Activated CD4-positive, alpha-beta memory T cell treated with anti-CD3 and anti-CD28 coated beads, Interleukin-2, amount 10 ng/mL, durations not matched to agents 7 days and 5 days (primary cell): ENCODE data around the gene HRH1. TPM values are rescaled to one million over a fixed set of nuclear protein-coding genes. Genes with fewer than 3 reads are reported as not detected.
"Not testable (repeated sequence)": the region's sequence is repeated elsewhere in the genome, so short reads cannot be mapped to it uniquely, and the experiment has no call there.

Source experiments
- CTCF ChIA-PET: fragments of 350-600 bp; sonication (Branson Sonifier 250); formaldehyde crosslinking; loops from one replicate; lab custom pipeline; 2021; ENCODE audit warnings: antibody characterized with exemption, inconsistent platforms; lab: Charles Lee
- POLR2A ChIA-PET: fragments of 350-600 bp; sonication (Branson Sonifier 250); formaldehyde crosslinking; loops from one replicate; lab custom pipeline; 2021; ENCODE audit warnings: antibody characterized with exemption; lab: Charles Lee
- DNase-seq: peaks from one replicate; pipeline ENCODE4 v3.0.0-alpha.2; 2020
- H3K27ac Mint-ChIP-seq: one replicate; pipeline ENCODE4 v1.8.0; 2021; ENCODE audit warnings: mild to moderate bottlenecking, mixed read lengths
- H3K27me3 Mint-ChIP-seq: one replicate; pipeline ENCODE4 v1.8.0; 2021; ENCODE audit warnings: mixed read lengths
- H3K36me3 Mint-ChIP-seq: one replicate; pipeline ENCODE4 v1.8.0; 2021; ENCODE audit warnings: low read depth, mixed read lengths
- H3K4me1 Mint-ChIP-seq: one replicate; pipeline ENCODE4 v1.8.0; 2021; ENCODE audit warnings: mixed read lengths
- H3K4me3 Mint-ChIP-seq: one replicate; pipeline ENCODE4 v1.8.0; 2021; ENCODE audit warnings: mild to moderate bottlenecking, mixed read lengths
- H3K9me3 Mint-ChIP-seq: one replicate; pipeline ENCODE4 v1.8.0; 2021; ENCODE audit warnings: mixed read lengths
- total RNA-seq, 2 experiments: library from RNA; stranded (reverse); gene quantifications; one replicate each; pipeline ENCODE4 v1.2.3, GENCODE V29; 2021

HRH1 gene
- total RNA-seq, result 1 to 10 TPM in 1 of 2 experiments, under 1 TPM in 1; 0.95 to 1.0 TPM

GRCh38 chr3:11154036-11154952, at the start of gene HRH1:
HRH1 (plus strand) TSS chr3:11154493; CDS start chr3:11259038, 104,545 bp downstream.
- Mint-ChIP-seq H3K9me3 (no peaks in the 10 kb centered on the region), H3K4me1 (peaks cover 10% of the 10 kb centered on the region), H3K4me3 (no peak within 1 kb of the TSS), H3K36me3 (no peaks in the 10 kb centered on the region), H3K27me3 (peaks cover 83% of the 10 kb centered on the region), H3K27ac (no peak within 1 kb of the TSS)
- no peak for DNase-seq
- CTCF ChIA-PET, result interaction anchor here (0.6 to 1.6 kb wide), 5 partner anchors 13 to 94 kb away, joined by 3 to 6 read pairs (median 3); no protein-coding TSS in a partner anchor
- POLR2A ChIA-PET, result no interaction called here

GRCh38 chr3:11113316-11113715, 41.0 kb upstream of the HRH1 start:
- DNase-seq, H3K4me3 Mint-ChIP-seq, H3K9me3 Mint-ChIP-seq, POLR2A ChIA-PET, H3K27ac Mint-ChIP-seq, H3K36me3 Mint-ChIP-seq, CTCF ChIA-PET, H3K4me1 Mint-ChIP-seq: not testable (repeated sequence)
- peaks cover 31% of the 10 kb centered on the region for H3K27me3 Mint-ChIP-seq

GRCh38 chr3:11115548-11115947, 38.7 kb upstream of the HRH1 start:
- ChIA-PET CTCF (no interaction called here), POLR2A (no interaction called here)
- no peak for DNase-seq
- peaks cover 30% of the 10 kb centered on the region for H3K27me3 Mint-ChIP-seq
- no peak overlapping the region for H3K27ac Mint-ChIP-seq
- H3K36me3 Mint-ChIP-seq, result no peaks in the 10 kb centered on the region
- H3K4me3 Mint-ChIP-seq, result no peak overlapping the region
- no peaks in the 10 kb centered on the region for H3K4me1 Mint-ChIP-seq
- no peaks in the 10 kb centered on the region for H3K9me3 Mint-ChIP-seq

GRCh38 chr3:11116336-11117059, 37.8 kb upstream of the HRH1 start:
- peaks cover 30% of the 10 kb centered on the region for H3K27me3 Mint-ChIP-seq
- no peaks in the 10 kb centered on the region for H3K4me1 Mint-ChIP-seq
- ChIA-PET POLR2A (no interaction called here), CTCF (no interaction called here)
- no peak overlapping the region for H3K27ac Mint-ChIP-seq
- H3K36me3 Mint-ChIP-seq, result no peaks in the 10 kb centered on the region
- no peaks in the 10 kb centered on the region for H3K9me3 Mint-ChIP-seq
- no peak overlapping the region for H3K4me3 Mint-ChIP-seq
- DNase-seq, result no peak

- Mint-ChIP-seq H3K27ac (no peak overlapping the region), H3K4me3 (no peak overlapping the region), H3K9me3 (peaks cover 2% of the 10 kb centered on the region), H3K4me1 (no peaks in the 10 kb centered on the region), H3K36me3 (no peaks in the 10 kb centered on the region), H3K27me3 (peaks cover 32% of the 10 kb centered on the region)
- no peak for DNase-seq
- CTCF ChIA-PET, result no interaction called here
- POLR2A ChIA-PET, result no interaction called here
These were observed 36.7 kb upstream of the HRH1 start for GRCh38 chr3:11117591-11117990.

- H3K4me1 Mint-ChIP-seq, result no peaks in the 10 kb centered on the region
- peaks cover 36% of the 10 kb centered on the region for H3K27me3 Mint-ChIP-seq
- DNase-seq, result no peak
- CTCF ChIA-PET, result no interaction called here
- POLR2A ChIA-PET, result no interaction called here
- H3K9me3 Mint-ChIP-seq, result peaks cover 2% of the 10 kb centered on the region
- H3K27ac Mint-ChIP-seq, result no peak overlapping the region
- no peaks in the 10 kb centered on the region for H3K36me3 Mint-ChIP-seq
- H3K4me3 Mint-ChIP-seq, result no peak overlapping the region
These were observed 36.1 kb upstream of the HRH1 start for GRCh38 chr3:11118181-11118682.

GRCh38 chr3:11120091-11120805, 34.0 kb upstream of the HRH1 start:
- Mint-ChIP-seq H3K36me3 (no peaks in the 10 kb centered on the region), H3K4me3 (no peak overlapping the region), H3K27me3 (peaks cover 43% of the 10 kb centered on the region), H3K9me3 (peaks cover 7% of the 10 kb centered on the region), H3K4me1 (no peaks in the 10 kb centered on the region), H3K27ac (no peak overlapping the region)
- CTCF ChIA-PET, result no interaction called here
- no peak for DNase-seq
- POLR2A ChIA-PET, result no interaction called here

GRCh38 chr3:11126653-11127052, 27.6 kb upstream of the HRH1 start:
- Mint-ChIP-seq H3K4me1 (no peaks in the 10 kb centered on the region), H3K27me3 (peaks cover 22% of the 10 kb centered on the region)
- CTCF ChIA-PET, result no interaction called here

GRCh38 chr3:11128682-11129632, 25.3 kb upstream of the HRH1 start:
- Mint-ChIP-seq H3K36me3 (no peaks in the 10 kb centered on the region), H3K4me3 (no peak overlapping the region), H3K4me1 (no peaks in the 10 kb centered on the region), H3K9me3 (peaks cover 1% of the 10 kb centered on the region), H3K27ac (no peak overlapping the region), H3K27me3 (peaks cover 8% of the 10 kb centered on the region)
- DNase-seq, result no peak
- ChIA-PET CTCF (no interaction called here), POLR2A (no interaction called here)

More at GRCh38 chr3:11126653-11127052, 27.6 kb upstream of the HRH1 start:
- no peak overlapping the region for H3K4me3 Mint-ChIP-seq
- H3K9me3 Mint-ChIP-seq, result peaks cover 7% of the 10 kb centered on the region
- no peaks in the 10 kb centered on the region for H3K36me3 Mint-ChIP-seq
- H3K27ac Mint-ChIP-seq, result no peak overlapping the region
- DNase-seq, result no peak
- POLR2A ChIA-PET, result no interaction called here

GRCh38 chr3:11130385-11130784, 23.9 kb upstream of the HRH1 start:
- no peaks in the 10 kb centered on the region for H3K4me1 Mint-ChIP-seq
- CTCF ChIA-PET, result interaction anchor here (0.6 kb wide), 1 partner anchor 262 kb away, joined by 3 read pairs; no protein-coding TSS in a partner anchor
- H3K27ac Mint-ChIP-seq, result no peak overlapping the region
- no peaks in the 10 kb centered on the region for H3K36me3 Mint-ChIP-seq
- no peak for DNase-seq
- H3K4me3 Mint-ChIP-seq, result no peak overlapping the region
- peaks cover 7% of the 10 kb centered on the region for H3K27me3 Mint-ChIP-seq
- H3K9me3 Mint-ChIP-seq, result no peaks in the 10 kb centered on the region
- POLR2A ChIA-PET, result no interaction called here

GRCh38 chr3:11131371-11131770, 22.9 kb upstream of the HRH1 start:
- H3K4me1 Mint-ChIP-seq, result no peaks in the 10 kb centered on the region
- peaks cover 5% of the 10 kb centered on the region for H3K27me3 Mint-ChIP-seq
- ChIA-PET CTCF (no interaction called here), POLR2A (no interaction called here)
- no peak overlapping the region for H3K27ac Mint-ChIP-seq
- DNase-seq, result no peak
- H3K4me3 Mint-ChIP-seq, result no peak overlapping the region
- no peaks in the 10 kb centered on the region for H3K9me3 Mint-ChIP-seq
- no peaks in the 10 kb centered on the region for H3K36me3 Mint-ChIP-seq

GRCh38 chr3:11131886-11132285, 22.4 kb upstream of the HRH1 start:
- H3K4me1 Mint-ChIP-seq, POLR2A ChIA-PET, H3K36me3 Mint-ChIP-seq, CTCF ChIA-PET, DNase-seq, H3K4me3 Mint-ChIP-seq, H3K27me3 Mint-ChIP-seq, H3K27ac Mint-ChIP-seq, H3K9me3 Mint-ChIP-seq: not testable (repeated sequence)
